Stimulated activated effector memory CD8-positive, alpha-beta T cell treated with anti-CD3 and anti-CD28 coated beads, Interleukin-12 subunit alpha, Interleukin-12 subunit beta, amount 100 ng/mL, for 72 hours (primary cell): ENCODE results near the gene MTF2.

Experiments used
- ATAC-seq: fragments of 150-1000 bp; cut with Tn5 transposase; 2 replicates; pipeline ENCODE4 v1.10.0; 2021
- DNase-seq, 2 donors: peaks; one replicate each; pipeline ENCODE4 v3.0.0; 2021 to 2022; ENCODE audit warnings: low spot score in 2 of 2
- H3K27ac Mint-ChIP-seq: one replicate; pipeline ENCODE4 v1.8.0; 2022; ENCODE audit warnings: mild to moderate bottlenecking, mixed read lengths
- H3K36me3 Mint-ChIP-seq: one replicate; pipeline ENCODE4 v1.8.0; 2022; ENCODE audit warnings: mild to moderate bottlenecking, mixed read lengths
- H3K4me1 Mint-ChIP-seq: one replicate; pipeline ENCODE4 v1.8.0; 2022; ENCODE audit warnings: mixed read lengths
- H3K4me3 Mint-ChIP-seq: one replicate; pipeline ENCODE4 v1.8.0; 2022; ENCODE audit warnings: mild to moderate bottlenecking, mixed read lengths
- H3K9me3 Mint-ChIP-seq: one replicate; pipeline ENCODE4 v1.8.0; 2022; ENCODE audit warnings: mixed read lengths

MTF2 gene

DNA sequence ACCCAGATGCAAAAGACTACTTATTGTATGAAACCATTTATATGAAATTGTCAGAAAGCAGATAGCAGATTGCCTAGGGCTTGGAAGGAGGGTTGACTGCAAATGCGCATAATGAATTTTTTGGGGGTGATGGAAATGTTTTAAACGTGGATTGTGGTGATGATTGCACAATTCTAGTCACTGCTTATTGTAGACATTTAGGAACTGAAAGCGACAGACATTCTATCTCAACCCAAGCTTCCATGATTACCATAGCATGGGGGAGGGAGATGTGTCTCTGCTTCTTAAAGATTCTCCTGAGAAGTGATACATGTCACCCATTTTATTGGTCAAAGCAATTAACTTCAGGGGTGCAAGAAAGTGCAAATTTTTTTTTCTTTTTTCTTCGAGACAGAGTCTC lies 2.8 kb upstream of the MTF2 start:
- ATAC-seq (no peak), DNase-seq (no peak)
- Mint-ChIP-seq H3K4me3 (no peak overlapping the region), H3K9me3 (no peaks in the 10 kb centered on the region), H3K27ac (no peak overlapping the region), H3K4me1 (peaks cover 22% of the 10 kb centered on the region), H3K36me3 (peaks cover 8% of the 10 kb centered on the region)

DNA sequence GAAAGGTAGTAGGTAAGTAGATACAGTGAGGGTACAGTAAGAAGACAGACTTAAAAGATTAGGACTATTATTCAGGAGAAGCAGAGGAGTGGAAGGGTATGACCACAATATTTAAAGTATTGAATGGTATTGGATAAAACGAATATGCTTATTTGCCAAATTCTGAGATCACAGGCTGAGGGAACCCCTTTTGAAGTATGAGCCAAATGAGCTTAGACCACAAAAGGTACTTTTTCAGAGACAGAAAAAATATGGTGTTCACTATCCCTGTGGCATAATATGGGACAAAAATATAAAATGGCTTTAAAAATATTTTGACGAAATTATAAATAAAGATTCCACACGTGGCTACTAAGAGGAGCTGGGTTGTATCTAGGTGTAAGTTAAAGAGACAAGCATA lies 880 bp upstream of the MTF2 start:
- peaks cover 22% of the 10 kb centered on the region for H3K4me1 Mint-ChIP-seq
- H3K36me3 Mint-ChIP-seq, result peaks cover 20% of the 10 kb centered on the region
- peak overlapping the region; percentile 95 for H3K27ac Mint-ChIP-seq
- no peaks in the 10 kb centered on the region for H3K9me3 Mint-ChIP-seq
- peak overlapping the region; percentile 93 for H3K4me3 Mint-ChIP-seq
- ATAC-seq (no peak), DNase-seq (no peak)

DNA sequence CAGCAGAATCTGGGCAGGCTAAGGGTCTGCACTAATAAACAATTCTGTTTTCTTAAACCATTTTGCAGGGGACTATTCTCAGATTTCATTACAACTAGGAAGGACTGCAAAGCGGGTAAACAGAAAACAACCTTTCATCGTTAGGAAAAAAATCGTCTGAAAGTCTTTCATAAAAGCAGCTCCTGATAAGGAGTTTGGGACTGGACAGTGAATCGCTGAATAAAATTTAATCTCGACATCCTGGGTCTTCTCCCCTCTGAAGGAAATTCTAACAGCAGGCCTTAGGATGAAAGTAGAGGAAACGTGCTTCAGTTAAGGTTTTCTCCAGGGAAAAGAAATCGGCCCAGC lies 471 bp upstream of the MTF2 start:
- Mint-ChIP-seq H3K27ac (peak overlapping the region; percentile 95), H3K4me3 (peak overlapping the region; percentile 93), H3K9me3 (no peaks in the 10 kb centered on the region), H3K36me3 (peaks cover 25% of the 10 kb centered on the region), H3K4me1 (peaks cover 26% of the 10 kb centered on the region)
- DNase-seq (no peak), ATAC-seq (no peak)

DNA sequence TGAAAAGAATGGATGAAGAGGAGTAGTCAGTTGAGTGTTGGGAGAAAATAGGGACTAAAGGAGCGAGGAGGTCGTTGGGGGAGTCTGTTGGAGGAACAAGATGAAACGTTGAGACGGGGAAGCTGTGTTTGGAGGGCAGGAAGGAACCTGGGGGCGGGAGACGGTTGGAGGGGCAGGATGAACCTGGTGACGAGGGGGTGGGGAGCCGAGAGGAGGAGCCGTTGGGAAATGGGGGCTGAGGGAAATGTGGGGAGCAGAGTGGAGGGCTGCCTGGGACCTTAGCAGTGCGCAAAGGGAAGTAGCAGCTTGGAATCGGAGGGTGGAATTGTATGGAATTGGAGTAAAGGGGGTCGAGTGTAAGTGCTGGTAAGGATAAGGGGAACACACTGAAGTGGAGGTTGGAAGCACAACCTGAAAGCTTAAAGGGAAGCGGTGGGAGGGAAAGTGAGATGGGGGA lies 630 bp downstream of the MTF2 start:
- H3K36me3 Mint-ChIP-seq, result peaks cover 36% of the 10 kb centered on the region
- DNase-seq, result peak in 1 of 2 donors; percentile 60
- no peaks in the 10 kb centered on the region for H3K9me3 Mint-ChIP-seq
- H3K27ac Mint-ChIP-seq, result peak overlapping the region; percentile 95
- peak; percentile 1 for ATAC-seq
- H3K4me3 Mint-ChIP-seq, result peak overlapping the region; percentile 93
- H3K4me1 Mint-ChIP-seq, result peaks cover 34% of the 10 kb centered on the region

DNA sequence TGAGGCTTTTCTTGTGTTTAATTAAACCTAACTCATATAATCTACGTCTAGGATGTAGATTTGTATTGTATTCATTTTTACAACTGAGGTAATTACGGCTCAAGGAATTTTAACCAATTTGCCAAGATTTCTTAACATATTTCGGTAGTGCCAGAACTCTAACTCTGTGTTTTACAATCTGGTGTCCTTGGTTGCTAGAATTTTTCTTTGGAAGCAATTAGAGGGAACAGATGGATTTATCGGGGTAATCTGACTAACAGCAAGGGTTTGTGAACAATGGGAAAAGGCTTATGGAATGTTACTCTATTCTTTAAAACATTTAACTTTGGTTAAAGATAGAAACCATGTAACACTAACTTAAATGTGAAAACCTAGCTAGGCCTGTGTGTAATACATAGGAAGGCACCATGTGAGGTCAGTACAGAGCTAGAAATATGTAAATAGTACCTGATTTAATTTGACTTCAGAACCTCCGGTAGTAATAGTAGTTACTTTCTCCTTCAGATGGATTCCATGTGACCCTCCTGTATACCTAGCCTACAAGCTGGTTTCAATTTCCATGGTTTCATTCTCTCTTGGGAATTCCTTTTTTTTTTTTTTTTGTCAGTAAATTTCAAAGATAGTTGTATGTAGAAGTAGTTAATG lies 1.2 kb downstream of the MTF2 start:
- H3K4me1 Mint-ChIP-seq, result peaks cover 35% of the 10 kb centered on the region
- H3K36me3 Mint-ChIP-seq, result peaks cover 41% of the 10 kb centered on the region
- ATAC-seq (peak; percentile 61), DNase-seq (no peak)
- peak overlapping the region; percentile 93 for H3K4me3 Mint-ChIP-seq
- H3K9me3 Mint-ChIP-seq, result no peaks in the 10 kb centered on the region
- H3K27ac Mint-ChIP-seq, result peak overlapping the region; percentile 95

DNA sequence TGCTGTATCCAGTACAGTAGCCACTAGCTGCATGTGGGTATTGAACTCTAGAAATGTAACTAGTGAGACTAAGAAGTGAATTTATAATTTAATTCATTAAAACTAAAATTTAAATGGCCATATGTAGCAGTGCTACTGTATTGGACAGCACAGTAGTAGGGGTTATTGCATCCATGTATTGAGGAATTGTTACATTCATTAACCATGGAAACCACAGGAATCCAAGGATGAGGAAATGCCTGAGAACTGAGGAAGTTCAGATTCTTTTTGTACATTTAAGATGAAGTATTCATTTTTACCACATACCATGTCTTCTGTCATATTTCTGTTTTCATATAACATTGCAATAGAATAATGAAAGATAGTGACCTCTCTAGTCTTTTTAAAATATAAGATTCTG lies 2.6 kb downstream of the MTF2 start:
- Mint-ChIP-seq H3K36me3 (peaks cover 56% of the 10 kb centered on the region), H3K27ac (no peak overlapping the region), H3K4me1 (peaks cover 35% of the 10 kb centered on the region), H3K4me3 (peak overlapping the region; percentile 93), H3K9me3 (no peaks in the 10 kb centered on the region)
- ATAC-seq (no peak), DNase-seq (no peak)

DNA sequence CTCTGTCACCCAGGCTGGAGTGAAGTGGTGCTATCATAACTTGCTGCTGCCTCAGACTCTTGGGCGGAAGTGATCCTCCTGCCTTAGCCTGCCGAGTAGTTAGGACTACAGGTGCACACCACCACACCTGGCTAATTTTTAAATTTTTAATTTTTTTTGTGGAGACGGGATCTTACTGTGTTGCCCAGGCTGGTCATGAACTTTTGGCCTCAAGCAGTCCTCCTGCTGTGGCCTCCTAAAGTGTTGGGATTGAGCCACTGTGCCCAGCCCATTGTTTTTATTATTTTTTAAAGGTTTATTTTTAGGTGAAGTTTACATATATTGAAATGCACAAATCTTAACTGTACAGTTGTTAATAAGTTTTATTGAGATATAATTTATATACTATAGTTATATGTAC lies 3.2 kb downstream of the MTF2 start:
- ATAC-seq (no peak), DNase-seq (no peak)
- H3K9me3 Mint-ChIP-seq, result no peaks in the 10 kb centered on the region
- H3K36me3 Mint-ChIP-seq, result peaks cover 56% of the 10 kb centered on the region
- no peak overlapping the region for H3K27ac Mint-ChIP-seq
- H3K4me1 Mint-ChIP-seq, result peaks cover 39% of the 10 kb centered on the region
- no peak overlapping the region for H3K4me3 Mint-ChIP-seq

DNA sequence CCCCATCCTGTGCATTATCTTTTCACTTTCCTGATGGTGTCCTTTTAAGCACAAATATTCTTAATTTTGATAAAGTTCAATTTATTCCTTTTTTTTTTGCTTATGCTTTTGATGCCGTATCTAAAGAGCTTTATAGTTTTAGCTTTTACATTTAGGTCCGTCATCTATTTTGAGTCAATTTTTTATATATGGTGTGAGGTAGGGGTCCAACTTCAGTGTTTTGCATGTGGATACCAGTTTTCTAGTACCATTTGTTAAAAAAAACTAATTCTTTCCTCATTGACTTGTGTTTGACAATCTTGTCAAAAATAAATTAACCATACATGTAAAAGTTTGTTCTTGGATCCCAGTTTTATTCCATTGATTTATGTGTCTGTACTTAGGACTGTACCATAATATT lies 4.9 kb downstream of the MTF2 start:
- DNase-seq (no peak), ATAC-seq (no peak)
- H3K36me3 Mint-ChIP-seq, result peaks cover 56% of the 10 kb centered on the region
- H3K9me3 Mint-ChIP-seq, result no peaks in the 10 kb centered on the region
- H3K4me3 Mint-ChIP-seq, result no peak overlapping the region
- peaks cover 46% of the 10 kb centered on the region for H3K4me1 Mint-ChIP-seq
- no peak overlapping the region for H3K27ac Mint-ChIP-seq

- Mint-ChIP-seq H3K36me3 (peaks cover 67% of the 10 kb centered on the region), H3K27ac (no peak overlapping the region), H3K9me3 (no peaks in the 10 kb centered on the region), H3K4me3 (no peak overlapping the region), H3K4me1 (peaks cover 35% of the 10 kb centered on the region)
- DNase-seq (no peak), ATAC-seq (peak; percentile 28)
Observed at GRCh38 chr1:93087532-93087931, 8.4 kb downstream of the MTF2 start.

DNA sequence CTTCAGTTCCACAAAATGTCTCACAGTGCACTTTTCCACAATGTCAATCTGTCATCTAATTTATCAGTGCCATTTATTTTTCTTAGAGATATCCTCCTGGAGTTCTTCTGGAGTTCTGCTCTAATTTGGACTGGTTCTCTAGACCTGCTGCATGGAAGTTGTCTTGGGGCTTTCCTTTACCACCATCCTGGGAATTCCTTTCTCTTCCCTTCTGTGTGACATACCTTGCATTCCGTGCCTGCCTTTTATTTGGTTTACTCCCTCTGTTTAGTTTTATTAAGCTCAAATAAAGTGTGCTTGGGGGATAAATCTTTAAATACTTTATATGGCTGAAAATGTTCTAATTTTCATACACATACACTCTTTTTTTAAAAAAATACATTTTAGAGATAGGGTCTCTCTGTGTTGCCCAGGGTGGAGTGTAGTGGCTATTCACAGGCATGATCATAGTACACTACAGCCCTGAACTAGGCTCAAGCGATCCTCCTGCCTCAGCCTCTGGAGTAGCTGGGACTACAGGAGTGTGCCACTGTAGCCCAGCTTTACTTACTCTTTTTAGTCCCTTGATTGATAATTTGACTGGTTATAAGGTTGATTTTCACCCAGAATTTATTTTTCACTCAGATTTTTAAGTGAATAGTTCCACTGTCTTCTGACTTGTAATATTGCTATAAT lies 14.4 kb downstream of the MTF2 start:
- no peak for ATAC-seq
- no peak overlapping the region for H3K4me3 Mint-ChIP-seq
- H3K36me3 Mint-ChIP-seq, result peaks cover 40% of the 10 kb centered on the region
- peak overlapping the region; percentile 19 for H3K27ac Mint-ChIP-seq
- no peaks in the 10 kb centered on the region for H3K9me3 Mint-ChIP-seq
- no peak for DNase-seq
- peaks cover 39% of the 10 kb centered on the region for H3K4me1 Mint-ChIP-seq

- H3K9me3 Mint-ChIP-seq, result no peaks in the 10 kb centered on the region
- peaks cover 28% of the 10 kb centered on the region for H3K36me3 Mint-ChIP-seq
- DNase-seq (no peak), ATAC-seq (no peak)
- no peak overlapping the region for H3K4me3 Mint-ChIP-seq
- H3K27ac Mint-ChIP-seq, result peak overlapping the region; percentile 0
- peaks cover 49% of the 10 kb centered on the region for H3K4me1 Mint-ChIP-seq
Observed at GRCh38 chr1:93095804-93096585, 16.9 kb downstream of the MTF2 start.

DNA sequence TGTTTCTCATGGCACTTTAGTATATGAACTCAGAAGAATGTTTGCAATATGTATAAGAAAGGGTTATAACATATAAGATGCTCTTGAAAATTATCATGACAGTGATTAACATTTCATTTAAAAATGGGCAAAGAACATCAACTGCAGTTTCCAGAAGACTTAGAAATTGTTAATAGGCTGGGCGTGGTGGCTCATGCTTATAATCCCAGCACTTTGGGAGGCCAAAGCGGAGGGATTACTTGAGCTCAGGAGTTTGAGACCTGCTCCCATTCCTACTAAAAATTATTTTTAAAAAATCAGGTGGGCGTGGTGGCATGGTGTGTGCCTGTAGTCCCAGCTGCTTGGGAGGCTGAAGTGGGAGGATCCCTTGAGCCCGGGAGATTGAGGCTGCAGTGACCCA lies 23.1 kb downstream of the MTF2 start:
- DNase-seq, result no peak
- H3K36me3 Mint-ChIP-seq, result peaks cover 44% of the 10 kb centered on the region
- H3K4me3 Mint-ChIP-seq, result no peak overlapping the region
- H3K9me3 Mint-ChIP-seq, result peaks cover 3% of the 10 kb centered on the region
- H3K4me1 Mint-ChIP-seq, result peaks cover 24% of the 10 kb centered on the region
- no peak for ATAC-seq
- no peak overlapping the region for H3K27ac Mint-ChIP-seq

DNA sequence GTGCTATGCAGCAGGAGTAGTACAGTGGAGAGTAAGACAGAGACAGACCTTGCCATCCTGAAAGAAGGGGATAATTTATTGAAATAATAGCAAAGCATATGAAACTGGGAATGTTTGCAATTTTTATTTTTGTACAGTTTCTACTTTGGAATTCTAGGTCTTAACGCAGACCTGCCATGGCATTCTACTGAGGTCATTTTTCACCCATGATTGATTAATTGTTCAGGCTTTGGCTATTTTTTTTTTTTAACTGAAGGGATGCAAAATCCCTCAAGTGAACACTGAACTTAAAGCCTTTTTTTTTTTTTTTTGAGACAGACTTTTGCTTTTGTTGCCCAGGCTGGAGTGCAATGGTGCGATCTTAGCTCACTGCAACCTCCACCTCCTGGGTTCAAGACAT lies 27.1 kb downstream of the MTF2 start:
- DNase-seq, result no peak
- ATAC-seq, result no peak
- H3K4me1 Mint-ChIP-seq, result peaks cover 22% of the 10 kb centered on the region
- peaks cover 3% of the 10 kb centered on the region for H3K9me3 Mint-ChIP-seq
- H3K36me3 Mint-ChIP-seq, result peaks cover 65% of the 10 kb centered on the region
- H3K27ac Mint-ChIP-seq, result no peak overlapping the region
- no peak overlapping the region for H3K4me3 Mint-ChIP-seq

DNA sequence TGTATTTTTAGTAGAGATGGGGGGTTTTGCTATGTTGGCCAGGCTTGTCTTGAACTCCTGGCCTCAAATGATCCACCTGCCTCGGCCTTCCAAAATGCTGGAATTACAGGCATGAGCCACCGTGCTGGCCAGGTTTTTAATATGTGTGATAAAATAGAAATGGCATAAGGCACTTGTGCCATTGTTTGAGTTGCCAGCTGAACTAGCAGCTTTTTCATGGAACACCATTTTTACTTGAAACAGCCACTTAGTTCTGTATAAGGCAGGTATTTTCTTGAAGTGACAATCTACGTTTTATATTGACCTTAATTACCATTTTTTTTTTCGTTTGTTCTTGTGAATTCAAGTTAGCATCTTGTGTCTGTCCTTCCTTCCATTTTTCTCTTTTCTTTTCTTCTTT lies 28.3 kb downstream of the MTF2 start:
- Mint-ChIP-seq H3K36me3 (peaks cover 70% of the 10 kb centered on the region), H3K4me3 (no peak overlapping the region), H3K27ac (no peak overlapping the region), H3K4me1 (peaks cover 28% of the 10 kb centered on the region), H3K9me3 (peaks cover 3% of the 10 kb centered on the region)
- no peak for ATAC-seq
- no peak for DNase-seq

DNA sequence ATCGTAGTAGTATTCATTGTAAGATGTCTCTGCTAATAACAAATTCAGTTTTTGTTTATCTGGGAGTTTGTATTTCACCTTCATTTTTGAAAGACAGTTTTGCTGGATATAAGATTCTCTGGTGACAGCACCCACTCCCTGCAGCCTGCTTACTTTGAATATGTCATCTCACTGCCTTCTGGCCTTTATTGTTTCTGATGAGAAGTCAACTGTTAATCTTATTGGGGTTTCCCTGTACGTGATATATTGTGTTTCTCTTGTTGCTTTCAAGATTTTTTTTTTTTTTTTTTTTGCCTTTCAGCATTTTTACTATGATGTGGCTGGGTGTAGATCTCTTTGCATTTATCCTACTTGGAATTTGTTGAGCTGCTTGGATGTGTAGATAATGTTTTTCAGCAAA lies 29.3 kb downstream of the MTF2 start:
- Mint-ChIP-seq H3K27ac (no peak overlapping the region), H3K4me1 (peaks cover 34% of the 10 kb centered on the region), H3K9me3 (peaks cover 3% of the 10 kb centered on the region), H3K4me3 (no peak overlapping the region), H3K36me3 (peaks cover 79% of the 10 kb centered on the region)
- DNase-seq, result no peak
- no peak for ATAC-seq

- DNase-seq, result no peak
- ATAC-seq, result no peak
- H3K27ac Mint-ChIP-seq, result peak overlapping the region; percentile 23
- peaks cover 3% of the 10 kb centered on the region for H3K9me3 Mint-ChIP-seq
- no peak overlapping the region for H3K4me3 Mint-ChIP-seq
- H3K4me1 Mint-ChIP-seq, result peaks cover 35% of the 10 kb centered on the region
- H3K36me3 Mint-ChIP-seq, result peaks cover 79% of the 10 kb centered on the region
Observed at GRCh38 chr1:93109578-93109977, 30.5 kb downstream of the MTF2 start.
